ENCODE results near the gene IARS1.

The IARS1 gene

GRCh38 chr9:92293452-92294296 is at the start of gene IARS1:
IARS1 (minus strand) TSS chr9:92293697; CDS start chr9:92289419, 4,278 bp downstream.
- in situ Hi-C loops (cut with MboI; ENCODE audit: low pct_unique_long_range_greater_than_20kb, low sequenced_read_pairs), result no loop called here
- DNase-seq, result peak; percentile 100

DNA sequence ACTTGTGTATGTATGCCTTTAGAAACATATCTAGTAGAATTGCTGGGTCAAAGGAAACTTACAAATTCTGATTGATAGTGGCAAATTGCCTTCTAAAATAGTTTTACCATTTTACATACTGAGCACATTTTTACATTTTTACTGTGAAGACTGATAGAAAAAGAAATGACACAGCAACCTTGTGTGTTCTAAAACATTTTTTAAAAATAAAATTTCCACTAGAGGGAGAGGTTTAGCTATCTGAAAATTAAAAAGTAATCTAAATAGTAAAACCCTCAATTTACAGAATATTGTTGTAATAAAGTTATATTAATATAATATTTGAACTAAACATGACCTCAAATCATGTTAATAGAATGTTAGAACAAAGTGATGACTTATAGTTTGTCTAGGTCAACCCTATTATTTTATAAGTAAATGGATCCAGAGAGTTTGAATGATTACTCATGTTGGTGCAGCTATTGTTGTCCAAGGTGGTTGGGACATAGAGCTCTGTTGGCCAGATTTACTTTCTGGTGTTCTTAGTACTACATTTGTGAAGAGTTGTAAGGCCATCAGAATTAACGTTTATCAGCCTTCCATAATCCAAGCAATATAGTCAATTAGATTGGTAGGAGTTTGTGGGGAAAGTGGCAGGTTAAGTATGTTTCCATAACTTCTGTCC is 49.5 kb upstream of the IARS1 start:
- DNase-seq, result no peak

GRCh38 chr9:92341578-92341977 is 48.1 kb upstream of the IARS1 start:
- in situ Hi-C loops (cut with MboI; ENCODE audit: low pct_unique_long_range_greater_than_20kb, low sequenced_read_pairs), result loop anchor here (25.0 kb wide), 1 partner anchor 271 kb away; no protein-coding TSS in a partner anchor

More for the DNA sequence above, 49.5 kb upstream of the IARS1 start:
- in situ Hi-C loops (cut with MboI; ENCODE audit: low pct_unique_long_range_greater_than_20kb, low sequenced_read_pairs), result loop anchor here (25.0 kb wide), 1 partner anchor 269 kb away; no protein-coding TSS in a partner anchor

DNA sequence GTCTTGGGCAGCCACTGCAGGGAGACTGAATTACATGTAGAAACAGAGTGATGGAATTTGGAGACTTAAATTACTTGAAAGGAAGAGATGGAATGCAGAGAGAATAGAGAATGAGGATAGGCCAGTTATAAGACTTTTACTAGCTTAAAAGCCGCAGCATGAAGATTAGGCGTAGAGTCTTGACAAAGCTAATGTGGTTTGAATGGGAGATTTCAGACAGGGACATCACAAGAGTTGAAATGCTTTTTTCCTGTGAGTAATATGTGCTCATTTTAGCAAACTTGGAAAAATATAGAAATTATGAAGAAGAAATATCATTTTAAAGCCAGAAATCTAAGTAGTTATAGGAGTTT is 39.8 kb upstream of the IARS1 start:
- DNase-seq, result no peak
- in situ Hi-C loops (cut with MboI; ENCODE audit: low pct_unique_long_range_greater_than_20kb, low sequenced_read_pairs), result loop anchor here (25.0 kb wide), 1 partner anchor 279 kb away; no protein-coding TSS in a partner anchor

More at GRCh38 chr9:92341578-92341977, 48.1 kb upstream of the IARS1 start:
- no peak for DNase-seq

DNA sequence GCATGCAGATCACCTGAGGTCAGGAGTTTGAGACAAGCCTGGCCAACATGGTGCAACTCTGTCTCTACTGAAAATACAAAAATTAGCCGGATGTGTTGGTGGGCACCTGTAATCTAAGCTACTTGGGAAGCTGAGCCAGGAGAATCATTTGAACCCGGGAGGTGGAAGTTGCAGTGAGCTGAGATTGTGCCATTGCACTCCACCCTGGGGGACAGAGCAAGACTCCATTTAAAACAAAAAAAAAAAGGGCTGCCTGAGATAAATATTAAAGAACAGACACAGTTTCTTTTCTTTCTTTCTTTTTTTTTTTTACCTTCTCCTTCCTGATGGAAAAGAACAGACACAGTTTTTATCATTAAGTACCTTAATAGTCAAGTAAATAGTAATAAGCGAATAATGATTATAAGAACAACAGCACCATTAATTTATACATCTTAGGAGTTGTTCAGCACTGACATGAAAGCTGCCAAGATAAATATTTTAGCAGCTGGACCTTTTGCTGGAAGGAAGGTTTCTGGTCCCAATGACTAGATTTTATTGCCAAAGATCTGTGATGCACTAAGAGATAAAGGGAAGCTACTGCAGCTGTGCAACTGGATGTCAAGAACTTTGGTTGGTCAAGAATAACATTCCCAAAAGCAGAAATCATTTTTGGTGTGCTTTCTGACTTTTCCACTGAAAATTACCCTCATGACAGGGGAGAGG is 39.2 kb upstream of the IARS1 start:
- in situ Hi-C loops (cut with MboI; ENCODE audit: low pct_unique_long_range_greater_than_20kb, low sequenced_read_pairs), result loop anchor here (25.0 kb wide), 1 partner anchor 280 kb away; no protein-coding TSS in a partner anchor

GRCh38 chr9:92328225-92328624 is 34.7 kb upstream of the IARS1 start:
- in situ Hi-C loops (cut with MboI; ENCODE audit: low pct_unique_long_range_greater_than_20kb, low sequenced_read_pairs), result loop anchor here (25.0 kb wide), 1 partner anchor 284 kb away; no protein-coding TSS in a partner anchor
- peak; percentile 42 for DNase-seq

More for the DNA sequence above, 39.2 kb upstream of the IARS1 start:
- no peak for DNase-seq

DNA sequence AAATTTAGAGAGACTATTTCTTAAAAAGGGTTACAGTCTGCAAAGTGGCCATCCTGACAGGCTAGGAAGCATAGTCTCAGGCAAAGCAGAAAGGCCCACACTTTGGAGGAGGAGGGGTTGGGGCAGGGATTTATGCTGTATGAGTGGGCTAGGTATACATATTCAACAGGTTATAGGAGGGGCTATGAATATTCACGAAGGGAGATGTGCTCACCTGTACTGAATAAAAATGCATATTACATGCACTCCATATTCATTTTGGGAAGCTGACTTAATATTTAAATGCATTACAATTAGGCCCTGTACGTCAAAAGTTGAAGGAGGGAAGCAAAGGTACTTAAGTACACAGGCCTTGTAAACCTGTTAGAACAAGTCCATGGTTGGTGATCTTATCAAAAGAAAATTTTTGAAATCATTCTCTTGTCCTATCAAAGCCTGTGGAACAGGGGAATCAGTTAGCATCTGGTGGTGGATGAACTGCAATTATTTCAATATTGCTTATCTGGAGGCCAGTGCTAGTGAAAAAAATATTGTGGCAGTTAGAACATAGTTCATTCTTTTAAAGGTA is 33.9 kb upstream of the IARS1 start:
- peak; percentile 19 for DNase-seq
- in situ Hi-C loops (cut with MboI; ENCODE audit: low pct_unique_long_range_greater_than_20kb, low sequenced_read_pairs), result loop anchor here (25.0 kb wide), 1 partner anchor 285 kb away; no protein-coding TSS in a partner anchor

DNA sequence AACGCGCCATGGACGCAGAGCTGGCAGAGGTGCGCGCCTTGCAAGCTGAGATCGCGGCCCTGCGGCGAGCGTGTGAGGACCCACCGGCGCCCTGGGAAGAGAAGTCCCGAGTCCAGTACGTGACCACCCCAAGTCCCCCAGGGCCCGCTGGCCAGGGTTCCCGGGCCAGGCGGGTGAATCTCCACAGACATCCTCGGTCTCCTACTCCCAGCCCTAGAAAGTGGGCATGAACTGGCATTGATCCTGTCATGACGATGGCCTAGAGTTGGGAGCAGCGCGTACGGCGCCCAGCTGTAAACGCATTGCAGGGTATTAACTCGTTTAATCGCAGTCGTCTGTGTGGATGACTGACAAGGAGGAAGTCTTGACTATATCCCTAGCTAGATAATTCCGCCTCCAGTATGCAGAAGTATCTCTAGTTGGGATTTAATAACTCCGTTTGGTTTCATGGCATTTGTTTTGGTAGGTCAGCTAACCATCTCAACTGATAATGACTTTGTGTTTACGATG is 32.5 kb upstream of the IARS1 start:
- peak; percentile 64 for DNase-seq
- in situ Hi-C loops (cut with MboI; ENCODE audit: low pct_unique_long_range_greater_than_20kb, low sequenced_read_pairs), result loop anchor here (25.0 kb wide), 1 partner anchor 286 kb away; no protein-coding TSS in a partner anchor

GRCh38 chr9:92325269-92325990 is 31.9 kb upstream of the IARS1 start, which contains the start of the genes CENPP and NOL8:
CENPP (plus strand) TSS chr9:92325953.
NOL8 (minus strand) TSS chr9:92325350; CDS start chr9:92324161, 1,189 bp downstream.
- peak; percentile 96 for DNase-seq
- in situ Hi-C loops (cut with MboI; ENCODE audit: low pct_unique_long_range_greater_than_20kb, low sequenced_read_pairs), result loop anchor here (25.0 kb wide), 1 partner anchor 287 kb away; no protein-coding TSS in a partner anchor

GRCh38 chr9:92324889-92325268 is 31.4 kb upstream of the IARS1 start:
- in situ Hi-C loops (cut with MboI; ENCODE audit: low pct_unique_long_range_greater_than_20kb, low sequenced_read_pairs), result loop anchor here (25.0 kb wide), 2 partner anchors 113 to 287 kb away; no protein-coding TSS in a partner anchor
- no peak for DNase-seq

DNA sequence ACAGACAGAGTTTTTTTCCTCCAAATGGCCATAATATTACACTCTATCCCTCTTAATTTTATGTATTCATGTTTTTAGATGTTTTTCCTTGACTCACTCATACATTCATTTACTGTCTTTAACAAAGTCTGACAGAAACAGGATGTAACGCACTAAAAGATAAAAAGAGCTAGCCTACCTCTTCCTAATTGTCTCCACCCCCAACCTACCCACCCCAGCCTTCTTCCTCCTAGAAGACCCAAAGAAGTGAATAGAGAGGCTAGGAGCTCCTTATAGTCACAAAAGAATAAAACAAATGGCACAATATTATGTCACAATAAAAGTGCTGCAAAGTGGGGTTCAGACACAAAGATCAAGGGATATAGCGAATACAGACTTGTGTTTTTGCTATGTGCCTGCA is 30.9 kb upstream of the IARS1 start:
- in situ Hi-C loops (cut with MboI; ENCODE audit: low pct_unique_long_range_greater_than_20kb, low sequenced_read_pairs), result loop anchor here (25.0 kb wide), 1 partner anchor 112 kb away; no protein-coding TSS in a partner anchor
- DNase-seq, result peak; percentile 54

DNA sequence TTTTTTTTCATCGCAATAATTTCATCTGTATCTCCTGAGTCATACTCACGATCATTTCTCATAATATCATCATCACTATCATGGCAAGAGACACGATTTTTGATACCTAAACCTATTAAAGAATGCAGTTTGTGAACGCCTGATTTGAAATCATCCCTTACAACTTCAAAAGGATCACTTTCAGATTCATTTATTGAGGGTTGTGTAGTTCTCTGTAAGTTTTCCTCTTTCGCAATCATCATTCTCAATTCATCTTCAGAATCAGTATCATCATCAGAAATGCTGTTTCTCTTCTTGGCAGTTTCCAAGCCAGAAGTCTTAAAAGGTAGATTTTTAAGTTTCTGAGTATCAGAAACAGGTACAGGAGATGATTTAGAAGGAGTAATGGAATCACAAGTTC is 22.0 kb upstream of the IARS1 start:
- in situ Hi-C loops (cut with MboI; ENCODE audit: low pct_unique_long_range_greater_than_20kb, low sequenced_read_pairs), result loop anchor here (25.0 kb wide), 1 partner anchor 103 kb away; no protein-coding TSS in a partner anchor
- no peak for DNase-seq

GRCh38 chr9:92313624-92314012 is 20.1 kb upstream of the IARS1 start:
- in situ Hi-C loops (cut with MboI; ENCODE audit: low pct_unique_long_range_greater_than_20kb, low sequenced_read_pairs), result loop anchor here (25.0 kb wide), 1 partner anchor 101 kb away; no protein-coding TSS in a partner anchor
- DNase-seq, result no peak

- DNase-seq, result peak; percentile 87
- in situ Hi-C loops (cut with MboI; ENCODE audit: low pct_unique_long_range_greater_than_20kb, low sequenced_read_pairs), result loop anchor here (25.0 kb wide), 1 partner anchor 101 kb away; no protein-coding TSS in a partner anchor
Measured at GRCh38 chr9:92312887-92313623, 19.6 kb upstream of the IARS1 start.

DNA sequence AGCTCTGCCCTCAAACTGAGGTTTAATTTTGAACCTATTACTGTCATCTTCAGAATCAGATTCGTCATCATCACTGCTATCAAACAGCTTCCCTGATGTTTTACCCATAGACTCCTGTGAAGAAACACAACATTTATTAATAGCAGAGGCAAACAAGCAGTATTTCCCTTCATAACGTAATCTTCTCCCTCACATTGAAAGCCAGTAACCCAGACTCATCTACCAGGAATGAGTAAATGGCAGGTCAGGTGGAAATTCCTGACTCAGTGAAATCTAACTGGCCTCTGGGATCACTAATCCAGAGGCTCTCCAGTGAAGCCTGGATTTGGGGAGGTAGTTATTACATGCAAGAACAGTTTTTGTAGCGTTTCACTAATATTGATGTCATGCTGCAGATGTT is 17.1 kb upstream of the IARS1 start:
- DNase-seq, result no peak
- in situ Hi-C loops (cut with MboI; ENCODE audit: low pct_unique_long_range_greater_than_20kb, low sequenced_read_pairs), result loop anchor here (25.0 kb wide), 1 partner anchor 98 kb away; no protein-coding TSS in a partner anchor

DNA sequence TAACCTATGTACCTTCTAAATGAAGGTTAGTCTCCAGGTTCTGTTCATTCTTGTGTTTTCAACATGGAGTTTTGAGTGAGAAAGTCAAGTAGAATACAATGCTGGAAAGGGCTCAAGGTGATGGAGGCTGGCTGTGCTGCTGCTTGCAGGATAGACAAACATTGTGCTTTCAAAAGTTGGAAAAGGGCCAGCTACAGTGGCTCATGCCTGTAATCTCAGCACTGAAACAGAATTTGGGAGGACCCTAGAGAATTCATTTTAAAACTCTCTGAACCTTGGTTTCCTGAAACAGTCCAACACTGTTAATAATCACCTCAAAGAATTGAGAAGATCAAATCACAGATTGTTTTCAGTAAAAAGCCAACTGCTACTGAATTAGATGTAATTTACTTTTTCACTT is 15.4 kb upstream of the IARS1 start:
- DNase-seq, result no peak
- in situ Hi-C loops (cut with MboI; ENCODE audit: low pct_unique_long_range_greater_than_20kb, low sequenced_read_pairs), result loop anchor here (25.0 kb wide), 1 partner anchor 97 kb away; no protein-coding TSS in a partner anchor

GRCh38 chr9:92300936-92301335 is 7.4 kb upstream of the IARS1 start:
- no peak for DNase-seq
- in situ Hi-C loops (cut with MboI; ENCODE audit: low pct_unique_long_range_greater_than_20kb, low sequenced_read_pairs), result loop anchor here (25.0 kb wide), 1 partner anchor 89 kb away; no protein-coding TSS in a partner anchor

Measured in KBM-7 (cell line).